HG03457 (cell line): ENCODE results near the gene LIN7A.

ENCODE experiments used
- ATAC-seq: cut with Tn5 transposase; IDR thresholded peaks from one replicate; pipeline ENCODE4 v1.9.1; 2021; ENCODE audit warnings: moderate number of reproducible peaks; ENCODE audit not compliant: unreplicated experiment

The LIN7A gene

GRCh38 chr12:80763874-80764273, 173.9 kb downstream of the LIN7A start:
- ATAC-seq, result no peak

- no peak for ATAC-seq
These were observed 175.9 kb downstream of the LIN7A start for GRCh38 chr12:80761838-80762237.

GRCh38 chr12:80756875-80757274, 180.9 kb downstream of the LIN7A start:
- ATAC-seq, result no peak

- ATAC-seq, result no peak
These were observed 183.5 kb downstream of the LIN7A start for GRCh38 chr12:80754274-80754673.

GRCh38 chr12:80752464-80752863, 185.3 kb downstream of the LIN7A start:
- no peak for ATAC-seq

- ATAC-seq, result no peak
These were observed 188.3 kb downstream of the LIN7A start for GRCh38 chr12:80749456-80749855.

- ATAC-seq, result no peak
These were observed 189.9 kb downstream of the LIN7A start for GRCh38 chr12:80747800-80748199.

GRCh38 chr12:80745851-80746505, 191.8 kb downstream of the LIN7A start:
- ATAC-seq, result no peak
